Activated CD4-positive, alpha-beta memory T cell treated with anti-CD3 and anti-CD28 coated beads, Interleukin-2, amount 10 ng/mL, durations not matched to agents 7 days and 5 days (primary cell): Measurements from ENCODE around the gene HAVCR1. TPM values are rescaled to one million over a fixed set of nuclear protein-coding genes. Genes with fewer than 3 reads are reported as not detected.
"Not testable (repeated sequence)": the region's sequence is repeated elsewhere in the genome, so short reads cannot be mapped to it uniquely, and the experiment has no call there.

Experiments
- CTCF ChIA-PET: fragments of 350-600 bp; sonication (Branson Sonifier 250); formaldehyde crosslinking; loops from one replicate; lab custom pipeline; 2021; ENCODE audit warnings: antibody characterized with exemption, inconsistent platforms; lab: Charles Lee
- POLR2A ChIA-PET: fragments of 350-600 bp; sonication (Branson Sonifier 250); formaldehyde crosslinking; loops from one replicate; lab custom pipeline; 2021; ENCODE audit warnings: antibody characterized with exemption; lab: Charles Lee
- DNase-seq: peaks from one replicate; pipeline ENCODE4 v3.0.0-alpha.2; 2020
- H3K27ac Mint-ChIP-seq: one replicate; pipeline ENCODE4 v1.8.0; 2021; ENCODE audit warnings: mild to moderate bottlenecking, mixed read lengths
- H3K27me3 Mint-ChIP-seq: one replicate; pipeline ENCODE4 v1.8.0; 2021; ENCODE audit warnings: mixed read lengths
- H3K36me3 Mint-ChIP-seq: one replicate; pipeline ENCODE4 v1.8.0; 2021; ENCODE audit warnings: low read depth, mixed read lengths
- H3K4me1 Mint-ChIP-seq: one replicate; pipeline ENCODE4 v1.8.0; 2021; ENCODE audit warnings: mixed read lengths
- H3K4me3 Mint-ChIP-seq: one replicate; pipeline ENCODE4 v1.8.0; 2021; ENCODE audit warnings: mild to moderate bottlenecking, mixed read lengths
- H3K9me3 Mint-ChIP-seq: one replicate; pipeline ENCODE4 v1.8.0; 2021; ENCODE audit warnings: mixed read lengths
- total RNA-seq, 2 experiments: library from RNA; stranded (reverse); gene quantifications; one replicate each; pipeline ENCODE4 v1.2.3, GENCODE V29; 2021

HAVCR1 gene
- total RNA-seq, 2 experiments from 2014 or later: 3.6 to 3.7 TPM

GRCh38 chr5:157022024-157022423 lies 36.9 kb downstream of the HAVCR1 start:
- Mint-ChIP-seq H3K36me3 (peaks cover 46% of the 10 kb centered on the region), H3K4me3 (no peak overlapping the region), H3K4me1 (peaks cover 57% of the 10 kb centered on the region), H3K9me3 (peaks cover 19% of the 10 kb centered on the region), H3K27me3 (no peaks in the 10 kb centered on the region), H3K27ac (no peak overlapping the region)
- DNase-seq: no peak
- ChIA-PET POLR2A (no interaction called here), CTCF (no interaction called here)

DNA sequence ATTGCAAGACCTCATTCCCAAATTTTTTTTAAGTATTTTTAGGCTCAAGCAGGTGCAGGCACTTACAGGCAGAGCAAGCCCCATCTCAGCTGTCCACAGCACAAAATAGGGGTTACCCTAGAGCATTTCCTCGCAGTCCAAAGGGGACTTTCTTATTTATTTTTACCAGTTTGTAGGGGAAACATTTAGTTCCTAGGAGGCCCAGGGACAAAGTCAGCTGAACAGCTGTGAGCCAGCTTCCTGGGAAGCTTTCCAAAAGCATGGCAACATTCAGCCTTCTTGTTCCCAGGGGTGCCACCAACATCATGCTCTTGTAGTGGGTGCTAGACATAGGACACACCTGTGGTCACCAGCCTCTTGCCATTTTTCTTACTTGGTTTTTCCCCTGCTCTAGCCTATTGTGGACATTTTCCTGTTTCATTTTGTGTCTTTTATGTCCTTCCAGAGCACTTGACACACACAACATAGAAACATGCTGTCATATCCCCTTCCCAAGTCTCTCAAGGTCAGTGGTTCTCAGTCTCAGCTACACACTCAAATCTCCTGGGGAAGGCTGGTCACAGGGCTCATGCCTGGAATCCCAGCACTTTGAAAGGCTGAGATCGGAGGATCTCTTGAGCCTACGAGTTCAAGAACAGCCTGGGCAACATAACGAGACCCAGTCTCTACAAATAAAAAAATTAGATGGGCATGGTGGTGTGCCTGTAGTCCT lies 38.2 kb downstream of the HAVCR1 start:
- CTCF ChIA-PET: no interaction called here
- H3K27me3 Mint-ChIP-seq: no peaks in the 10 kb centered on the region
- no peak overlapping the region for H3K4me3 Mint-ChIP-seq
- no peak for DNase-seq
- POLR2A ChIA-PET: no interaction called here
- peaks cover 21% of the 10 kb centered on the region for H3K9me3 Mint-ChIP-seq
- peaks cover 43% of the 10 kb centered on the region for H3K4me1 Mint-ChIP-seq
- no peak overlapping the region for H3K27ac Mint-ChIP-seq
- peaks cover 46% of the 10 kb centered on the region for H3K36me3 Mint-ChIP-seq

- H3K27ac Mint-ChIP-seq: no peak overlapping the region
- H3K36me3 Mint-ChIP-seq: peaks cover 43% of the 10 kb centered on the region
- no peaks in the 10 kb centered on the region for H3K27me3 Mint-ChIP-seq
- no peak for DNase-seq
- ChIA-PET POLR2A (no interaction called here), CTCF (no interaction called here)
- peaks cover 36% of the 10 kb centered on the region for H3K4me1 Mint-ChIP-seq
- peaks cover 21% of the 10 kb centered on the region for H3K9me3 Mint-ChIP-seq
- H3K4me3 Mint-ChIP-seq: no peak overlapping the region
These were observed 38.9 kb downstream of the HAVCR1 start for GRCh38 chr5:157020002-157020401.

- Mint-ChIP-seq H3K36me3 (peaks cover 20% of the 10 kb centered on the region), H3K9me3 (peaks cover 17% of the 10 kb centered on the region)
- DNase-seq, POLR2A ChIA-PET, H3K4me3 Mint-ChIP-seq, H3K4me1 Mint-ChIP-seq, H3K27me3 Mint-ChIP-seq, CTCF ChIA-PET, H3K27ac Mint-ChIP-seq: not testable (repeated sequence)
These were observed 44.8 kb downstream of the HAVCR1 start for GRCh38 chr5:157014143-157014542.

GRCh38 chr5:157006262-157006661 lies 52.7 kb downstream of the HAVCR1 start:
- Mint-ChIP-seq H3K27ac (no peak overlapping the region), H3K36me3 (peaks cover 12% of the 10 kb centered on the region), H3K27me3 (peaks cover 3% of the 10 kb centered on the region), H3K4me1 (peaks cover 11% of the 10 kb centered on the region), H3K9me3 (peaks cover 16% of the 10 kb centered on the region), H3K4me3 (no peak overlapping the region)
- no peak for DNase-seq
- POLR2A ChIA-PET: no interaction called here
- CTCF ChIA-PET: interaction anchor here (1.1 kb wide), 1 partner anchor 18 kb away, joined by 3 read pairs; no protein-coding TSS in a partner anchor

DNA sequence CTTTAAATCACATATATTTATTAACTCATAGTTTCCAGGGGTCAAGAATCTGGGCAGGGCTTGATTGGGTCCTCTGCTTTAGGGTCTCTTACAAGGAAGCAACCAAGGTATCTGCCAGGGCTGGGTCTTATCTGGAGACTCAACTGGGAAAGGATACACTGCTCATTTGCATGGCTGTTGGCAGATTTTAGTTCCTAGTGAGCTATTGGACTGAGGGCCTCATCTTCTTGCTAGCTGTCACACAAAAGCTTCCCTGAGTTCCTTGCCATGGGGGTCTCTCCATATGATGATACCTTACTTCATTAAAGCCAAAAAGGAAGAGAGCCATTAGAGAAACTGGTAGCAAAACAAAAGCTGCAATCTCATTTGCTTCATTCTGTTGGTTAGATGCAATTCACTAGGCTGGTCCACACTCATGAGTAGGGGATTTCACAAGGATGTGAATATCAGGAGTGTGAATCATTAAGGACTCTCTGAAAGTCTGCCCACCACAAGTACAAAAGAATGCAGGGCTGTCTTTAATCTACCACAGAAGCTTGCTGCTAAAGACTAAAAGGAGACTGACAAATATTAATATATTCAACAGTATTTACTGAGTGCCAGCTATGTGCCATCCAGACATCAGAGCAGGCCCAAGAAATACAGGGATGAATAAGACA lies 53.9 kb downstream of the HAVCR1 start:
- no peak overlapping the region for H3K27ac Mint-ChIP-seq
- POLR2A ChIA-PET: interaction anchor here (0.9 kb wide), 1 partner anchor 53 kb away, joined by 4 read pairs; no protein-coding TSS in a partner anchor
- no peak for DNase-seq
- peaks cover 11% of the 10 kb centered on the region for H3K4me1 Mint-ChIP-seq
- peaks cover 24% of the 10 kb centered on the region for H3K9me3 Mint-ChIP-seq
- CTCF ChIA-PET: no interaction called here
- peaks cover 7% of the 10 kb centered on the region for H3K27me3 Mint-ChIP-seq
- peaks cover 16% of the 10 kb centered on the region for H3K36me3 Mint-ChIP-seq
- H3K4me3 Mint-ChIP-seq: no peak overlapping the region

DNA sequence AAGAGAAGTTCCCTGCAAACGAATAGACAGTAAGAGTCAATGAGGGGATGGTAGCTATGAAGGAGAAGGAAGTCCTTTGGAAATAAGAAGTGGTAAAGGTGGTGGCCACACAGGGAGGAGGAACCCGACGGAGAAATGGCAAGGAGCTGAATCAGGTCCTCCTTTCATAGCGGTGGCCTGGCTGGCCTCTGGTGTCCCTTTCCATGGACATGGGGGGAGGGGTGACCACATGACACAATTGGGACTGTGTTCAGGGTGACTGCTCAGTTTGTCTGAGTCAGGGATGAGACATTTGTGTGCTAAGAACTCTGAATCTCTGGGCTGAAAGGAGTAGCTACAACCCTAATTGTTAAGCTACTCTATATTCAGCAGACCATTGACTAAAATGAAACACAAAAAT lies 67.2 kb downstream of the HAVCR1 start:
- Mint-ChIP-seq H3K9me3 (peaks cover 15% of the 10 kb centered on the region), H3K27me3 (peaks cover 26% of the 10 kb centered on the region), H3K36me3 (peaks cover 10% of the 10 kb centered on the region), H3K4me1 (no peaks in the 10 kb centered on the region), H3K4me3 (no peak overlapping the region), H3K27ac (no peak overlapping the region)
- POLR2A ChIA-PET: no interaction called here
- no peak for DNase-seq
- CTCF ChIA-PET: no interaction called here

DNA sequence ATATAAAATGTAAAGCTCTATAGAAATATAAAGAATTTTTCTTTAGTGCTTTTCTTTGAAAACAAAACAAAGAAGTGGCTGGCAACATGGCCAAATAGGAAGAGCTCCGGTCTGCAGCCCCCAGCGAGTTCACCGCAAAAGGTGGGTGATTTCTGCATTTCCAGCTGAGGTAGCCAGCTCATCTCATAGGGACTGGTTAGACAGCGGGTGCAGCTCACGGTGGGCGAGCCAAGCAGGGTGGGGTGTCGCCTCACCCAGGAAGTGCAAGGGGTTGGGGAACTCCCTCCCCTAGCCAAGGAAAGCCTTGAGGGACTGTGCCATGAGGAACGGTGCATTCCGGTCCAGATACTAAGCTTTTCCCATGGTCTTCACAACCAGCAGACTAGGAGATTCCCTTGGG lies 74.9 kb downstream of the HAVCR1 start:
- H3K4me1 Mint-ChIP-seq: peaks cover 2% of the 10 kb centered on the region
- H3K27me3 Mint-ChIP-seq: peaks cover 36% of the 10 kb centered on the region
- ChIA-PET POLR2A (no interaction called here), CTCF (no interaction called here)
- no peak for DNase-seq
- H3K27ac Mint-ChIP-seq: no peak overlapping the region
- peaks cover 10% of the 10 kb centered on the region for H3K36me3 Mint-ChIP-seq
- H3K4me3 Mint-ChIP-seq: no peak overlapping the region
- H3K9me3 Mint-ChIP-seq: peaks cover 15% of the 10 kb centered on the region

- no peak for DNase-seq
- no peak overlapping the region for H3K4me3 Mint-ChIP-seq
- H3K36me3 Mint-ChIP-seq: peaks cover 3% of the 10 kb centered on the region
- H3K27ac Mint-ChIP-seq: no peak overlapping the region
- H3K9me3 Mint-ChIP-seq: peaks cover 2% of the 10 kb centered on the region
- H3K27me3 Mint-ChIP-seq: peaks cover 23% of the 10 kb centered on the region
- POLR2A ChIA-PET: no interaction called here
- peaks cover 2% of the 10 kb centered on the region for H3K4me1 Mint-ChIP-seq
- CTCF ChIA-PET: interaction anchor here (0.6 kb wide), 1 partner anchor 700 kb away, joined by 3 read pairs; no protein-coding TSS in a partner anchor
These were observed 77.4 kb downstream of the HAVCR1 start for GRCh38 chr5:156981481-156981880.

Other genes with a start within 250 kb of the HAVCR1 start
- gene PPP1R2B, start 208.8 kb downstream of the HAVCR1 start, total RNA-seq: not detected
- gene TIMD4, start 95.9 kb downstream of the HAVCR1 start, total RNA-seq: 1 to 10 TPM; 2.4 TPM
- gene HAVCR2, start 49.9 kb upstream of the HAVCR1 start, total RNA-seq: 10 to 100 TPM; 62.4 to 66.9 TPM
- gene MED7, start 83.7 kb upstream of the HAVCR1 start, total RNA-seq: 10 to 100 TPM; 16.8 to 17.7 TPM
- under 1 TPM in 1 of 2 experiments, not detected in 1; 0.13 TPM for gene GARIN3, start 107.1 kb upstream of the HAVCR1 start, total RNA-seq
- 100 to 1,000 TPM; 247 to 249 TPM for gene ITK, start 121.7 kb upstream of the HAVCR1 start, total RNA-seq
- gene CYFIP2, start 207.0 kb upstream of the HAVCR1 start, total RNA-seq: 100 to 1,000 TPM; 337 to 354 TPM